ENCODE measurements around the gene C16orf96. TPM values are rescaled to one million over a fixed set of nuclear protein-coding genes. Genes with fewer than 3 reads are reported as not detected.

Gene C16orf96
- total RNA-seq, 1 experiment from 2014 or later: 0.10 TPM

GRCh38 chr16:4613636-4614570 is 57.8 kb downstream of the C16orf96 start:
- DNase-seq (ENCODE audit: low read depth, low spot score): no peak
- Histone ChIP-seq H4K20me1 (ENCODE audit: insufficient read depth) (no peaks in the 10 kb centered on the region), H3K9ac (ENCODE audit: low read length) (peak overlapping the region; percentile 89), H3K36me3 (ENCODE audit: control insufficient read depth in 1 of 2, insufficient read depth in 2 of 2, low read length in 2 of 2) (peaks cover 0 to 6% of the 10 kb centered on the region in 2 experiments; a peak in 1 of 4 replicates), H2AFZ (ENCODE audit: low read depth, low read length, poor library complexity, severe bottlenecking) (no peak overlapping the region), H3K27ac (ENCODE audit: low read depth, low read length) (peak overlapping the region; percentile 83), H3K4me1 (ENCODE audit: control insufficient read depth in 1 of 2, insufficient read depth in 2 of 2, low read length in 2 of 2) (peaks cover 25 to 40% of the 10 kb centered on the region in 2 experiments), H3K79me2 (ENCODE audit: insufficient read depth, low read length) (peaks cover 39% of the 10 kb centered on the region), H3K4me3 (replicated peaks in 1 of 2; ENCODE audit: low read depth in 1 of 2, low read length in 2 of 2) (peak overlapping the region; percentile 79 to 80), H3K27me3 (ENCODE audit: insufficient read depth, low read length) (no peaks in the 10 kb centered on the region), H3K9me2 (ENCODE audit: insufficient read depth) (no peaks in the 10 kb centered on the region), H3K9me3 (ENCODE audit: control insufficient read depth in 1 of 2, insufficient read depth in 1 of 2, low read depth in 1 of 2, low read length in 2 of 2) (no peaks in the 10 kb centered on the region), H3K4me2 (ENCODE audit: low read length) (peak overlapping the region; percentile 96)
- POLR2A ChIA-PET: interaction anchor here (0.5 kb wide), 1 partner anchor 396 kb away, joined by 5 read pairs; no protein-coding TSS in a partner anchor
- TF ChIP-seq TCF7L2 (IDR thresholded peaks at IDR 0.05; ENCODE audit: borderline replicate concordance, extremely low read depth, insufficient read depth, insufficient read length): peak; percentile 9
- no peak for TF ChIP-seq RAD21 (IDR thresholded peaks at IDR 0.05; ENCODE audit: low read depth)
- TF ChIP-seq MAX (IDR thresholded peaks at IDR 0.05): peak; percentile 84
- CTCF ChIA-PET: no interaction called here
- intact Hi-C loops (cut with micrococcal nuclease): loop anchor here (10.0 kb wide), 1 partner anchor 189 kb away; the partner anchor contains the start of gene DNAJA3
- peak; percentile 16 for ATAC-seq
- no TSS peak for BruUV-seq (replicated peaks)
- RAD21 ChIA-PET (ENCODE audit: low non-redundant PET in 1 of 2, low total read pairs in 2 of 2, uncharacterized antibody in 2 of 2, unreplicated experiment in 2 of 2): no interaction called here

- Histone ChIP-seq H2AFZ (ENCODE audit: low read depth, low read length, poor library complexity, severe bottlenecking) (no peak within 1 kb of the TSS), H3K9me3 (ENCODE audit: control insufficient read depth in 1 of 2, insufficient read depth in 1 of 2, low read depth in 1 of 2, low read length in 2 of 2) (no peaks in the 10 kb centered on the region), H3K27me3 (ENCODE audit: insufficient read depth, low read length) (no peaks in the 10 kb centered on the region), H3K4me2 (ENCODE audit: low read length) (peak within 1 kb of the TSS; percentile 96), H3K9me2 (ENCODE audit: insufficient read depth) (no peaks in the 10 kb centered on the region), H3K9ac (ENCODE audit: low read length) (peak within 1 kb of the TSS; percentile 89), H4K20me1 (ENCODE audit: insufficient read depth) (no peaks in the 10 kb centered on the region), H3K4me1 (ENCODE audit: control insufficient read depth in 1 of 2, insufficient read depth in 2 of 2, low read length in 2 of 2) (peaks cover 25 to 42% of the 10 kb centered on the region in 2 experiments), H3K27ac (ENCODE audit: low read depth, low read length) (peak within 1 kb of the TSS; percentile 83), H3K4me3 (replicated peaks in 1 of 2; ENCODE audit: low read depth in 1 of 2, low read length in 2 of 2) (peak within 1 kb of the TSS; percentile 79 to 80), H3K79me2 (ENCODE audit: insufficient read depth, low read length) (peaks cover 39% of the 10 kb centered on the region), H3K36me3 (ENCODE audit: control insufficient read depth in 1 of 2, insufficient read depth in 2 of 2, low read length in 2 of 2) (0 out of 4 replicates have a peak, but pooled peaks cover 0 to under 1% of the 10 kb centered on the region in 2 experiments)
- RAD21 ChIA-PET (ENCODE audit: low non-redundant PET in 1 of 2, low total read pairs in 2 of 2, uncharacterized antibody in 2 of 2, unreplicated experiment in 2 of 2): no interaction called here
- ATAC-seq (peak; percentile 67), DNase-seq (ENCODE audit: low read depth, low spot score) (peak; percentile 80)
- POLR2A ChIA-PET: interaction anchor here (1.4 to 2.0 kb wide), 2 partner anchors 139 to 154 kb away, joined by 4 to 9 read pairs; partner anchors contain the start of gene HMOX2
- BruUV-seq (replicated peaks): no TSS peak
- CTCF ChIA-PET: interaction anchor here (1.4 kb wide), 1 partner anchor 361 kb away, joined by 3 read pairs; no protein-coding TSS in a partner anchor
- intact Hi-C loops (cut with micrococcal nuclease): loop anchor here (5.0 to 10.0 kb wide), 2 partner anchors 190 to 343 kb away; partner anchors contain the start of genes DNAJA3 and SEC14L5
- TF ChIP-seq ELF1 (IDR thresholded peaks at IDR 0.05; ENCODE audit: borderline replicate concordance, low read depth) (no peak), POLR2A (IDR thresholded peaks at IDR 0.05; ENCODE audit: borderline replicate concordance, extremely low read depth, insufficient read depth, insufficient read length) (peak; percentile 84), CTCF (IDR thresholded peaks at IDR 0.05 in 2 of 3, conservative IDR thresholded peaks at IDR 0.05 in 1 of 3; ENCODE audit: borderline replicate concordance in 1 of 3, insufficient read depth in 1 of 3, low read depth in 2 of 3, low read length in 2 of 3) (no peak), ATF3 (IDR thresholded peaks at IDR 0.05) (no peak), MAX (IDR thresholded peaks at IDR 0.05) (peak; percentile 89), RAD21 (IDR thresholded peaks at IDR 0.05; ENCODE audit: low read depth) (no peak), SRF (IDR thresholded peaks at IDR 0.05; ENCODE audit: low read depth) (peak; percentile 82; the same call in 1 of the 2 replicates), ZNF274 (IDR thresholded peaks at IDR 0.05; ENCODE audit: low read depth, low read length) (no peak), SIN3A (IDR thresholded peaks at IDR 0.05; ENCODE audit: low read depth) (peak; percentile 96), SP1 (IDR thresholded peaks at IDR 0.05; ENCODE audit: low read depth) (peak; percentile 76), CEBPB (IDR thresholded peaks at IDR 0.05; ENCODE audit: low read depth) (no peak), TCF7L2 (IDR thresholded peaks at IDR 0.05; ENCODE audit: borderline replicate concordance, extremely low read depth, insufficient read depth, insufficient read length) (no peak)
Observed at GRCh38 chr16:4614571-4615383, 58.6 kb downstream of the C16orf96 start, which contains the start of gene UBALD1. Gene UBALD1, minus strand, starts transcription at chr16:4614888. Its CDS starts 91 bp downstream, at chr16:4614797.
